ENCODE measurements around the gene IQCF5. TPM values are rescaled to one million over a fixed set of nuclear protein-coding genes. Genes with fewer than 3 reads are reported as not detected.

Gene IQCF5
- polyA plus RNA-seq, 1 of the 3 experiments (the other 2 are of a cell fraction), result not detected

GRCh38 chr3:51830836-51831385, 44.5 kb downstream of the IQCF5 start (continued):
- no peak for TF ChIP-seq REST (IDR thresholded peaks at IDR 0.05; ENCODE audit: low read depth, low read length)

- H3K4me3 ChIP-seq (ENCODE audit: low read depth in 2 of 2, low read length in 1 of 2), result no peak overlapping the region
- peaks cover 0 to 4% of the 10 kb centered on the region in 2 experiments; a peak in 1 of 4 replicates for H3K4me1 ChIP-seq (ENCODE audit: control insufficient read depth in 1 of 2, insufficient read depth in 2 of 2, low read depth in 1 of 2, low read length in 1 of 2)
- no peaks in the 10 kb centered on the region for H4K20me1 ChIP-seq (ENCODE audit: insufficient read depth)
- H3F3A ChIP-seq (replicated peaks; ENCODE audit: insufficient read depth), result no peaks in the 10 kb centered on the region
- H2AFZ ChIP-seq (ENCODE audit: low read depth), result no peak overlapping the region
- CTCF ChIA-PET, result no interaction called here
- 37% methylated on average over 2 of the region's 13 CpGs for WGBS (ENCODE audit: low lambda C conversion rate)
- POLR2A ChIA-PET, result no interaction called here
- no peak overlapping the region for H3K27ac ChIP-seq (ENCODE audit: low read depth in 2 of 2, low read length in 1 of 2)
- H3K9ac ChIP-seq, result no peak overlapping the region
- H3K4me2 ChIP-seq, result no peak overlapping the region
- no peaks in the 10 kb centered on the region for H3K79me2 ChIP-seq (ENCODE audit: insufficient read depth)
- TF ChIP-seq YY1 (IDR thresholded peaks at IDR 0.05; ENCODE audit: low read depth) (no peak), GATA2 (CRISPR knock-in tag; IDR thresholded peaks at IDR 0.05) (no peak), RFX5 (IDR thresholded peaks at IDR 0.05; ENCODE audit: low read length) (no peak), MEF2A (IDR thresholded peaks at IDR 0.05; ENCODE audit: borderline replicate concordance, low read depth) (no peak), SMC3 (IDR thresholded peaks at IDR 0.05; ENCODE audit: low read depth, low read length) (no peak), RXRA (IDR thresholded peaks at IDR 0.05; ENCODE audit: borderline replicate concordance, low read depth) (no peak), CHD2 (IDR thresholded peaks at IDR 0.05; ENCODE audit: low read length, partially characterized antibody) (no peak), FOXJ3 (CRISPR knock-in tag; IDR thresholded peaks at IDR 0.05) (no peak), EZH2phosphoT487 (IDR thresholded peaks at IDR 0.05; ENCODE audit: borderline replicate concordance, low read depth) (no peak), SIN3A (IDR thresholded peaks at IDR 0.05; ENCODE audit: borderline replicate concordance, low read depth, low read length) (no peak), JUND (IDR thresholded peaks at IDR 0.05) (no peak)
- H3K27me3 ChIP-seq (ENCODE audit: insufficient read depth), result no peaks in the 10 kb centered on the region
- no peaks in the 10 kb centered on the region for H3K9me2 ChIP-seq
- H3K36me3 ChIP-seq (replicated peaks in 1 of 2; ENCODE audit: control insufficient read depth in 1 of 2, insufficient read depth in 2 of 2, low read length in 1 of 2), result no peaks in the 10 kb centered on the region
- H3K9me3 ChIP-seq, result no peaks in the 10 kb centered on the region
- no peak for DNase-seq
Measured at GRCh38 chr3:51830345-51830744, 45.1 kb downstream of the IQCF5 start.

- ChIA-PET CTCF (interaction anchor here (1.1 kb wide), 2 partner anchors 8 to 28 kb away, joined by 3 read pairs; no protein-coding TSS in a partner anchor), POLR2A (no interaction called here)
- H3K9ac ChIP-seq, result no peak overlapping the region
- H2AFZ ChIP-seq (ENCODE audit: low read depth), result no peak overlapping the region
- H3F3A ChIP-seq (replicated peaks; ENCODE audit: insufficient read depth), result no peaks in the 10 kb centered on the region
- H3K36me3 ChIP-seq (replicated peaks in 1 of 2; ENCODE audit: control insufficient read depth in 1 of 2, insufficient read depth in 2 of 2, low read length in 1 of 2), result no peaks in the 10 kb centered on the region
- 8% methylated on average over 1 of the region's 1 CpG for WGBS (ENCODE audit: low lambda C conversion rate)
- H3K9me2 ChIP-seq, result no peaks in the 10 kb centered on the region
- no peaks in the 10 kb centered on the region for H3K27me3 ChIP-seq (ENCODE audit: insufficient read depth)
- H3K9me3 ChIP-seq, result no peaks in the 10 kb centered on the region
- no peak for DNase-seq
- TF ChIP-seq JUND (IDR thresholded peaks at IDR 0.05), result no peak
- TF ChIP-seq GABPA (IDR thresholded peaks at IDR 0.05; ENCODE audit: low read depth), result no peak
- TF ChIP-seq NFIC (IDR thresholded peaks at IDR 0.05; ENCODE audit: borderline replicate concordance), result no peak
- no peak for TF ChIP-seq IRF3 (IDR thresholded peaks at IDR 0.05; ENCODE audit: low read depth, low read length)
- TF ChIP-seq GATA2 (CRISPR knock-in tag; IDR thresholded peaks at IDR 0.05), result no peak
- no peak for TF ChIP-seq EZH2phosphoT487 (IDR thresholded peaks at IDR 0.05; ENCODE audit: borderline replicate concordance, low read depth)
- no peak for TF ChIP-seq ELF1 (IDR thresholded peaks at IDR 0.05)
- TF ChIP-seq TAF1 (IDR thresholded peaks at IDR 0.05; ENCODE audit: borderline replicate concordance, low read depth, low read length), result no peak
- no peak for TF ChIP-seq USF2 (IDR thresholded peaks at IDR 0.05; ENCODE audit: borderline replicate concordance, low read depth, low read length)
- no peak for TF ChIP-seq POLR2AphosphoS5 (IDR thresholded peaks at IDR 0.05; ENCODE audit: low read depth, low read length)
- TF ChIP-seq MXI1 (IDR thresholded peaks at IDR 0.05; ENCODE audit: low read depth, low read length), result no peak
- no peak for TF ChIP-seq FOXJ3 (CRISPR knock-in tag; IDR thresholded peaks at IDR 0.05)
- TF ChIP-seq TEAD4 (IDR thresholded peaks at IDR 0.05; ENCODE audit: borderline replicate concordance, insufficient read depth), result no peak
- no peak overlapping the region for H3K27ac ChIP-seq (ENCODE audit: low read depth in 2 of 2, low read length in 1 of 2)
- H3K4me1 ChIP-seq (ENCODE audit: control insufficient read depth in 1 of 2, insufficient read depth in 2 of 2, low read depth in 1 of 2, low read length in 1 of 2), result peaks cover 0 to 4% of the 10 kb centered on the region in 2 experiments; a peak in 1 of 4 replicates
- no peaks in the 10 kb centered on the region for H4K20me1 ChIP-seq (ENCODE audit: insufficient read depth)
- H3K4me2 ChIP-seq, result no peak overlapping the region
- no peaks in the 10 kb centered on the region for H3K79me2 ChIP-seq (ENCODE audit: insufficient read depth)
- H3K4me3 ChIP-seq (ENCODE audit: low read depth in 2 of 2, low read length in 1 of 2), result no peak overlapping the region
Measured at GRCh38 chr3:51828297-51828696, 47.1 kb downstream of the IQCF5 start.
